IPS-11a (cell line): Measurements from ENCODE around the gene PPIH.
"Not testable (repeated sequence)": the region's sequence is repeated elsewhere in the genome, so short reads cannot be mapped to it uniquely, and the experiment has no call there.

Experiments
- H3K4me3 ChIP-seq: one replicate; pipeline ENCODE4 v1.5.1; 2013; ENCODE audit warnings: low read depth, low read length, control low read depth

Gene PPIH

DNA sequence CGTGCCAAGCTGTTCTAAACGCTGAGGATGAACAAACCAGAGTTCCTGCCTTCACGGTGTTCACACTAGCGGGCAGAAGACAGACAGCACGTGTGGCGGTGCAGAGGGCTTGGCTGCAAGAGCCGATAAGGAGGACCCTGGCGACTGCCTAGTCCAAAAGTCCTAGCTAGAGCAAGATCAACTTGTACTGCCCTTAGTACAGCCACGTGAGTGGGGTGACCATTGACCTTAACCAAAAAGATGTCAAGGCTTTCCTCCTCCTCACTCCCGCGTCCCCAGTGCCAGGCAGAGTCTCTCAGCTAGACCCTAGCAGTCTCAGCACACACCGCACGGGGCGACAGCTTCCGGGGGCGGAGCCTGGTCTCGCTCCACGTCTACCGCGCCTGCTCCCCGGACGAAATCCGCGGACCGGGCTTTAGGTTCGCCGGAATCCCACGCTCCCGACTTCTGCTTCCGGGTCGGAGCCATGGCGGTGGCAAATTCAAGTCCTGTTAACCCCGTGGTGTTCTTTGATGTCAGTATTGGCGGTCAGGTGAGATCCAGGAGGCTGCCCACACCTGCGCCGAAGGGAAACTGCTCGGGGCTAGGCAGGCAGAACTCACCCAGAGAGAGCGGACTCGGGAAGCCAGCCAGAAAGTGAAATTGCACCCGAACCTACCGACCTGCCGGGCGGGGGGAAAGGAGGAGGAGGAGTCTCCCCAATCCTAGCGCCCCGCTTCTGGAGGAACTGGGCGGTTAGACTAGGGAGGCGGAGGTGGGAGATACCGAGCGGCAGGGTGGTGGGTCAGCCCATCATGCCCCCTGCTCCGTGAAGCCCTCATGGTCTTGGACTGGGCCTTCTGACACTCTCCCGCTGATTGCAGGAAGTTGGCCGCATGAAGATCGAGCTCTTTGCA lies at the start of gene PPIH:
PPIH (plus strand) TSS at position 443 of the 896 bp plus-strand sequence; CDS start at position 467, 24 bp downstream.
- H3K4me3 ChIP-seq = peak within 1 kb of the TSS; percentile 99

DNA sequence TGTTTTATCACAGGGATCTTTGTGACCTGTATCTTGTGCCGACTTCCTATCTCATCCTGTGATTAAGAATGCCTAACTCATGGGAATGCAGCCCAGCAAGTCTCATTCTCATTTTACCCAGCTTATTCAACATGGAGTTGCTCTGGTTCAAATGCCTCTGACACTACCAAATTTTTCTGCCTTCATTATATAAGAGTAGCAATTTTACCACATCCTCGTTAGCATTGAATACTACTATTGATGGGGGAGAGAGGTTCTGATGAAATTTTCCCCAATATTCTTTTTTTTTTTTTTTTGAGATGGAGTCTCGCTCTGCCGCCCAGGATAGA lies 44.5 kb upstream of the PPIH start:
- H3K4me3 ChIP-seq = no peak overlapping the region

DNA sequence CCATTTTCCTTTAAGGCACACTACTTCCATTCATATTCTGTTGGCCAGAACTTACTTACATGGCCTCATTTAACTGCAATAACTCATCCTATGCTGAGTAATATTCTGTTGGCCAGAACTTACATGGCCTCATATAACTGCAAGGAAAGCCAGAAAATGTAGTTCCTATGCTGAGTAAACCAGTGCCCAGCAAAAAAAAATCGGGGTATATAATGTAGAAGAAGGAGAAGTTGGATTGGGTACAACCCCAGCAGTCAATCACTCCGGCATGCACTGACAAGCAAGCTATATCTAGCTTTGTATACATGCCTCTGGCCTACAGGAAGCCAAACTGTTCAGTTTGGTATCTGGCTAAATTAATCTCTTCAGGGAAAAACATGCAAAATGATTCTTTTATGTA lies 39.4 kb upstream of the PPIH start:
- H3K4me3 ChIP-seq = no peak overlapping the region

DNA sequence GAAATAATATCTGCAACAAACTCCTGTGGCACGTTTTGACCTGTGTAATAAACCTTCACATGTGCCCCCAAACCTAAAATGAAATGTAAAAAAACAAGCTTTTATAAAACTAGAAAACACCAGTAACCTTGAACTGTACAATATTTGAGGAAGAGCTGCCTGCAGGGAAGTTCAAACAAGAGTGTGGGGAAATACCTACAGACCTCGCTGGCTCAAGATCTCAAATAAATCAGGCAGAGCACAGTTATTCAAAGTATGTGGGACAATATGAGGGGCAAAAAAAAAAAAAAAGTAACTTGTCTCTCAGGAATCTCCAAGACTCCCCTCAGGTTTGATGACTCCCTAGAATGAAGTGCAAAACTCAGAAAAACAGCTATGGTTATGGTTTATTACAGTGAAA lies 37.9 kb upstream of the PPIH start:
- H3K4me3 ChIP-seq = no peak overlapping the region

DNA sequence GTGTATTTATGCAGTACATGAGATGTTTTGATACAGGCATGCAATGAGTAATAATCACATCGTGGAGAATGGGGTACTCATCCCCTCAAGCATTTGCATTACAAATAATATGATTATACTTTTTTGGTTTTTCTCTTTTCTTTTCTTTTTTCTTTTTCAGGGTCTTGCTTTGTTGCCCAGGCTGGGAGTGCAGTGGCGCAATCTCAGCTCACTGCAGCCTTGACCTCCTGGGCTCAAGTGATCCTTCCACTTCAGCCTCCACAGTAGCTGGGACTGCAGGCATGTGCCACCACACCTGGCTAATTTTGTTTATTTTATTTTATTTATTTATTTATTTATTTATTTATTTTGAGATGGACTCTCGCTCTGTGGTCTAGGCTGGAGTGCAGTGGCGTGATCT lies 37.0 kb upstream of the PPIH start:
- not testable (repeated sequence) for H3K4me3 ChIP-seq

DNA sequence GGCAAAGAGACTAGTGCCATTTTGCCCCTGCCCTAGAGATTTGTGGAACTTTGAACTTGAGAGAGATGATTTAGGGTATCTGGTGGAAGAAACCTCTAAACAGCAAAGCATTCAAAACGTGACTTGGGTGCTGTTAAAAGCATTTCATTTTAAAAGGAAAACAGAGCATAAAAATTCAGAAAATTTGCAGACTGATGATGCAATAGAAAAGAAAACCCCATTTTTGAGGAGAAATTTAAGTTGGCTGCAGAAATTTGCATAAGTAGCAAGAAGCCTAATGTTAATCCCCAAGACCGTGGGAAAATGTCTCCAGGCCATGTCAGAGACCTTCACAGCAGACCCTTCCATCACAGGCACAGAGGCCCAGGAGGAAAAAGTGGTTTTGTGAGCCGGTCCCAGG lies 31.0 kb upstream of the PPIH start:
- H3K4me3 ChIP-seq = not testable (repeated sequence)

DNA sequence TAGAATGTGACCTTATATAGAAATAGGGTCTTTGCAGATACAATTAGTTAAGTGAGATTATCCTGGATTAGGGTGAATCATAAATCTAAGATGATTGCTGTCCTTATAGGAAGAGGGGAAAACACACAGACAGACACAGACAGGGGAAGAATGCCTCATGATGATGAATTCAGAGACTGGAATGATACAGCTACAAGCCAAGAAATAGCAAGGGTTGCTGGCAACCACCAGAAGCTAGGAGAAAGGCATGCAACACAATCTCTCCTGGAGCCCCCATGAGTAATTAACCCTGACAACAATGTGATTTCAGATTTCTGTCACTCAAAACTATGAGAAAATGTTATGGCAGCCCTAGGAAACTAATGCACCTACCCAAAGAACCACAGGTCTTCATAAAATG lies 19.1 kb upstream of the PPIH start:
- no peak overlapping the region for H3K4me3 ChIP-seq

DNA sequence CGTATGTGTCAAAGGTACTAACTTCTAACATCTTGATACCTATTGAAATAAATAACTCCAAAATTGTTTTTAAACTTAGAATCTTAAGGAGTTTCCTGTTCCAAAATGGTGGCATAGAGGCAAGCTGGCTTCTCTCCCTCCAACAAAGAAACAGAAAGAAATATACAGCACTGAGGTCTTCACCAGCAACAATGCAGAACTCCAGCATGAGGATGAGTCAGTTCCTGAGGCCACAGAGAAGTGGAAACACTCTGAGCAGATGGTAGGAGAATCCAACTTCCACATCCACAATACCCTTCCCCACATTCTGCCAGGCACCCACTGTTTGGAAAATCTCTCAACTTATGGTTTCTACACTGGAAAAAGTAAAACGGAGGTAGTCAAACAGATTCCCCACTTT lies 12.2 kb upstream of the PPIH start:
- no peak overlapping the region for H3K4me3 ChIP-seq

DNA sequence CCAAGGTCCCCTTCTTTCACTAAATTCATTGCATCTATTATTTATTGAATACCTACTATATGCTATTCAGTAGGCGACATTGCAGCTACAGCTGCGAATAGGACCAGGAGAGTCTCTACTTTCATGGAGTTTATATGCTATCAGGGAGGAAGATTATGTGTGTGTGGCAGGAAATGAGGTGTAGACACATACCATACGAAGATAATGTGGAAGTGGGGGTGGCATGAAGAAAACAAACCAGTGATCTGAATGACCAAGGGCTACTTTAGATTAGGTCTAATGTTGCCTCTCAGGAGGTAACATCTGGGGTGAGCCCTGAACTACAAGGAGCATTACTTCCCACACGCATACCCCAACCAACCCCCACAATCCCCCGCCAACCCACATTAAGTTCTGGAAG lies 1.0 kb upstream of the PPIH start:
- no peak overlapping the region for H3K4me3 ChIP-seq

DNA sequence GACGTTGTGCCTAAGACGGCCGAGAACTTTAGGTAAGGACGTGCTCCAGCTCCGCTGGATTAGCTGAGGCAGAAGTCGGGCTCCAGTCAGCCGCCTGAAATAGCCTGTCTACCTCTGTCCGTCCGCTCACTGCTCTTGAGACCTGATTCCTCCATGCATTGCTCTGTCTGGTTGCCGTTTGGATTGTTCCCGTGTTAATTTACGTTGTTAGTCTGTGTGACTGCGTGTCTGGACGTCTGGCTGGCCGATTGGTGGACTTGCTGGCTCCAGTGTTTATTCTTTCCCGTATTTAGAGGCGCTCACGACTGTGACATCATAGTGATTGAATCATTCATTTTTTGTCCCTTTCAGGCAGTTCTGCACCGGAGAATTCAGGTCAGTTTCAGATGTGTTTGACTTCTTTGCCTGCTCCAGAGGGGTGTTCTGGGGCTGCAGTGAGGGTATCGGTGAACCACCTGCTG lies 684 bp downstream of the PPIH start:
- H3K4me3 ChIP-seq = peak overlapping the region; percentile 99

DNA sequence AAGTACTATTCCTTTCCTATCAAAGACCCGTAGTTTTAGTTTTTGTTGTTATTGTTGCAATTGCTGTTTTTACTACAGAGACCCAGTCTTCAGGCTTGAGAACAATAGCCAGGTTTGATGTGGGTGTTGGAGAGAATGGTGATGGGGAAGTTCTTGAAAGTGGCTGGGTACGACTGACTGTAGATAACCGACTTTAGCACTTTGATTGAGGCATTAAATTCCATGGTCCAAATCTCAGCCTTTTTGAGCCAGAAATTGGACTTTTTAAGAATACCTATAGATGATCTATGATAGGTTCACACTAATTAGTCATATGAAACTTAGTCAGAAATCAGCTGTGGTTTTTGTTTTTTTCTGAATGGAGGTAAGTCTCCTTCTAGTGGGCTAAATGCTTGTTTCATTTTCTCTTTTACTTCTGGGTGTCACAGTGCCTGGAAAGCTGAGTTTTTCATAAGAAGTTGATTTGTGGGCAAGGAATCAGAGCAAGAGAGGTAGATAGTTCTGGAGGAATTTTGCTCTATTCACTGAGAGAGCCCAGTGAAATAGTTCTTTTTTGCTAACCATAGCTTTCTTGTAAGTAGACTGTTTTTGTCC lies 2.8 kb downstream of the PPIH start:
- no peak overlapping the region for H3K4me3 ChIP-seq

DNA sequence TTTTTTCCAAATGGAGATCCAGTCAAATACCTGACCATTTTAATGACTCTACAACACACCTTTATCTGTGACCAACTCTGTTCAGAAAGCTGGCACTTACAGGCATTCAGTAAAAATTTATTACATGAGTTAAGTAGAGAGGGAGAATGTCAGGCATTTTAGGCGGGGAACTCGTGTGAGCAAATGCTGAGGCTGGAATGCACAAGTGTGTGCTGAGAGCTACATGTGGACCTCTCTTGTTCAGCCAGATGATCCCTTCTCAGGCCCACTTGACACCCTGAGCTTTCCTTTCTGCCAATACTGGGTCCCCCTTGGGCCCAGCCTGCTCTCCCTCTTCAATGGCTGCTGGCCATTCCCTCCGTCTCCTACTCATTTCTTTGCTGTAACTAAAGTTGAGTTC lies 11.7 kb downstream of the PPIH start:
- H3K4me3 ChIP-seq = no peak overlapping the region

DNA sequence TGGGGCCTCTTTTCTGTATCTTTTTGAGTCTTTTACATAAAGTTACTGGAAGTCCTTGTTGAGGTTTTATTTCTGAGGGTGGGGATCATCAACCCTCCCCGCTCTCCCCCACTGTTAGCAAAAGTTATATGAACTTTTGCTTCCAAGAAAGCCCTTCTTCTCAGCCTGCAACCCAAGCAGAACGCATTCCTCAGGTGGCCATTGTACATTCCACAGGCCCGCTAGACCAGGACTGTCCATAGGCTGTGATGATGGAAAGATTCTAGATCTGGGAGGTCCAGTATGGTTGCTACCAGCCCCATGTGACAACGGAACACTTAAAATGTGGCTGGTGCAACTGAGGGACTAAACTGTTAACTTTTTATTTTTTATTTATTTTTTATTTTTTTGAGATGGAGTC lies 12.2 kb downstream of the PPIH start:
- no peak overlapping the region for H3K4me3 ChIP-seq

DNA sequence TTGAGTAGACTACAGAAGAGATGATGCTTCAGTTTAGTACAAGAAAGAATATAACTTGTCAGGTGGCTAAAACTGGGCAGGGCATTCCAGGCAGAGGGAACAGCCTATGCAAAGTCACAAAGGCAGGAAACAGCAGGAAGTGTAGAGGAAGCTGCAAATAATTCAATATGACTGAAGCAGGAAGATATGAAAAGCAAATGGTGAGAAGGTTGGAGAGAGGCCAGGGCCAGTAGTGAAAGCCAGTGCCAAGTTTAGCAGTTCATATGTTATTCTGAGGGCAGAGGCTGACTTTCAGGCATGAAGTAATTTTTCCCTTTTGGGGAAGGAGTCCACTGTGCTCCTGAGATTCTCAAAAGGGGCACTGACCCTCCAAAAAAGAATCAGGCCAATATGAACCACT lies 16.0 kb downstream of the PPIH start:
- no peak overlapping the region for H3K4me3 ChIP-seq

DNA sequence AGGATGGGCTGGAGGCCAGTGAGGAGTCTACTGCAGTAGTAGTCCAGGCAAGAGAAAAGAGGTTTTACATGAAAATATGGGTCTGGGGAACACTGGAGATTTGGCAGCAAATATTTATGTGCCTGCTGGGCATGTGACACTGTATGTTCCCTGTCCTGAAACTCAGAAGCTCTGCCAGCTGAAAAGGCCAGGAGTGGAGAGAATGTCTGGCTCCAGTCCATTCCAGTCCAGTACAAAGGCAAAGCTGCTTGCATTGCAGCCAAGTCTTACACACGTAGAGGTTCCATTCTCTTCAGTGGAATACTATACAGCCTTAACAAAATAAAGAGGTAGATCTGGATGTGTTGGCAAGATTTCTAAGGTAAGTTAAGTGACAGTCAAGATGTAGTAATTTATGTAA lies 16.5 kb downstream of the PPIH start:
- H3K4me3 ChIP-seq = no peak overlapping the region

DNA sequence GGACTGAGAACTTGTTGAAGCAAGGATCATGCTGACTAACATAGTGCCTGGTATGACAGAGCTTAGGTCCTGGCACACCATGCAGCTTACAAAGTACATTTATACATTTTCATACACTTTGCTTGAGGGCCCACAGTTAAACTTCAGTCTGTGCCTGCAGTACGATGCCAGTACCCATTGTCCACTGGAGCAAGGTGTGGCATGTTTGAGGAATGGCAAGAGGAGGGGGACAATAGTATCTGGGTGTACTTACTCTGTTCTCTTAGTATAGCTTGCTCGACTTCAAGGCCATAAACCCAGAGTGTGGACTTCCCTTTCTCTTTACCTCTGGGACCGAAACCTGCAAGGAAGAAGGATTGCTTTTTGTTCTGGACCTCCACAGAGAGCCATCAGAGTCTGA lies 17.2 kb downstream of the PPIH start:
- H3K4me3 ChIP-seq = no peak overlapping the region

DNA sequence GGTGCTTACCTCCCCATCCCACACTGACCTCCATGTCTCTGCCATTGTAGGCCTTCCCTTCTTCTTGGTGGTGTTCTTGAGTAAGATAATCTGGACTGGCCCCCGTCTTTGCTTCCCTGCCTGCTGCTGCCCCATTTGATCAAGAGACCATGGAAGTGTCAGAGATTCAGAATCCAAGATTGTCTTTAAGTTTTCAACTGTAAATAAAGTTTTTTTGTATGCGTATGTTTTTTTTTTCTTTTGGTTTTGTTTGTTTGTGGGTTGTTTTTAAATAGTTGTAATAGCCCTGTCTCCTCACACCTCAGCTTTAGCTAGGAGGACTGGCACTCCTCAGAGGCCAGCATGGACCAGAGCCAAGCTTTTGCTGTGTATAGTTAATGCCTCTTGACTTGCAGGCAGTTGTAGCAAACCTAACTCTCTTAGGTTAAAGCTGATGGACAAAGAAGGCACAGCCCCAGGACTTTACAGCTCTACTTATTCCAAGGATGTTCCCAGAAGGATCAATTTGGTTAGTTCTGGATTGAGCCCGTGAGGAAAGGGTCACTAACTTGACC lies 18.4 kb downstream of the PPIH start:
- H3K4me3 ChIP-seq = no peak overlapping the region

DNA sequence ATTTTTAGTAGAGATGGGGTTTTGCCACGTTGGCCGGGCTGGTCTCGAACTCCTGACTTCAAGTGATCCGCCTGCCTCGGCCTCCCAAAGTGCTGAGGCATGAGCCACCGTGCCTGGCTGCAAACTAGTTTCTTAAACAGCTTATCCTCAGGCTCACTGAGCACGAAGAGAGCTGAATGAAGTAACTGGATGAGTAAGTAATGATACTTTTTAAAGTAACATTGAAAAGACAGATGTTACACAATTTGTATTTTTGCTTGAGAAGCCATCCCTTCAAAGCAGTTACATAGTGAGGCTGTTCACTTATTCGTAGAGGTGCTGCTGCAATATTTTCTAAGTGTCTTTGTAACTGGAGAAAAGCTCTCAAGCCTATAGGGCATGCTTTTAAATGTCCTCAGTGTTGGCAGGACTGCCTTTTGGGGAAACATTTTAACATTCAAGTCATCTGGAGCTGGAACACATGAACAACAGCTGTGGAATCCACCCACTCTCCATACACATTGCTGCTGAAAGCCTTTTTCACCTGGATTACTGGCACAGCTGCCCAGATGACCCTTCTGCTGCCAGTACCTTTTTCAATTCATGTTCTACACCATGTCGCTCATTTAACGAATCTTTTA lies 21.3 kb downstream of the PPIH start:
- H3K4me3 ChIP-seq = no peak overlapping the region

DNA sequence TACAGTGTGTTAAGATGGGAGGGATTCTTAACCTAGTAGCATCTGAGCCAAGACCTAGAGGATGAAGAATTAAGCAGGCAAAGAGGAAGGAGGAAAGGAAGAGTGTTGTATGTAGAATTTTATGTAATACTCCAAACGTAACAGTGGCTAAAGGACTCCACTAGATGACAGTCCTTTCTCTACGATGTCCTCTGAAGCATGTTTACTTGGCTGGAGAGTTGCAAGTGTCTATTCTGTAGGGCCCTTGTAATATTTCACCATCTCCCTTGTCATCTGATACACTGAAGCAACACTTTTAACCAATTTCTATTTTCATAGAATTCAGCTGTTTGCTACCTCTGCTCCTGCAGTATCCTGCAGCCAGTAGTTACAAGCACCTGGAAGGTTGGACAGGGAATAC lies 21.8 kb downstream of the PPIH start:
- no peak overlapping the region for H3K4me3 ChIP-seq

DNA sequence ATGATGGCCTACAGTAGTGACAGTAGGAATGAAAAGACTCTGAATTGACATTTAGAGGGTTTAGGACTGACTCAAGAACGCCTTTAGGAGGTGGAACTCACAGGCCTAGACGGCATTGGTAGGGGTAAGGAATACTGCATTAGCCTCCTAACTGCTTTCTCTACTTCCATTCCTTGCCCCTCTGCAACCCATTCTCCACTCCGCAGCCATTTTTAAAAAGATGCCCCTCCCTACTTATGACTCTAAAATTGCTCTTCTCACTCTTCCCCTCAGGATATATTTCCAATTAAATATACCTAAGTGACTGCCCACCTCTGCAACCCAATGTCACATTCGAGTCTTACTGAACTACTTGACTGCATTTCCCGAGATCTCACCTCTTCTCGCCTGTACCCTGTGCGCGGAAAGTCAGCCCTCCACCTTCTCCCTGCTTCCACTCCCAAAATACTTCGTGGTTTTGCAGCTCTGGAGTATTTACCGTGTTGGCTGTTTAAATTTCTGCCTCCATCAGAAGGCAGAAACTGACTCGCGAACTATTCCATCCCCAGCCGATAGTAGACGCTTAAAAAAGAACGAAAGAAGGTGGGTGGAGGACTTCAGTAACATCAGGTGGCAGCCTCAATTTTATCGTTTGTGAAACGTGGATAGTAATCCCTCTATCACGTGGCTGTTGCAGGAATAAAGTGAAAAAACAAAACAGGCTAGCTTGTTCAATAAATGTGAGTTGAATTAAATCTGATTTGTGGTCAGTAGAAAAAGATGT lies 22.9 kb downstream of the PPIH start:
- H3K4me3 ChIP-seq = peak overlapping the region; percentile 91
